ENCODE measurements around the gene TMEM121B.

The TMEM121B gene

GRCh38 chr22:17093081-17093480 is 28.1 kb downstream of the TMEM121B start:
- no peaks in the 10 kb centered on the region; the same call in 1 of the 2 replicates for H3K36me3 ChIP-seq
- no peaks in the 10 kb centered on the region for H3K9me3 ChIP-seq (ENCODE audit: severe bottlenecking)
- no peaks in the 10 kb centered on the region for H3K27me3 ChIP-seq (ENCODE audit: insufficient read depth, low read depth, severe bottlenecking)
- TF ChIP-seq CTCF (IDR thresholded peaks at IDR 0.05; ENCODE audit: low read depth, low read length) = no peak
- no peak overlapping the region for H3K27ac ChIP-seq
- DNase-seq = no peak
- no peak overlapping the region for H3K4me3 ChIP-seq (ENCODE audit: low read depth, low read length)

- TF ChIP-seq CTCF (IDR thresholded peaks at IDR 0.05; ENCODE audit: low read depth, low read length) = no peak
- DNase-seq = no peak
These were observed 29.3 kb downstream of the TMEM121B start for GRCh38 chr22:17091851-17092250.

GRCh38 chr22:17090550-17090949 is 30.6 kb downstream of the TMEM121B start:
- Histone ChIP-seq H3K9me3 (ENCODE audit: severe bottlenecking) (no peaks in the 10 kb centered on the region), H3K4me3 (ENCODE audit: low read depth, low read length) (no peak overlapping the region), H3K27ac (no peak overlapping the region), H3K36me3 (no peaks in the 10 kb centered on the region), H3K27me3 (ENCODE audit: insufficient read depth, low read depth, severe bottlenecking) (no peaks in the 10 kb centered on the region)
- no peak for DNase-seq
- TF ChIP-seq CTCF (IDR thresholded peaks at IDR 0.05; ENCODE audit: low read depth, low read length) = no peak

More at GRCh38 chr22:17091851-17092250, 29.3 kb downstream of the TMEM121B start:
- Histone ChIP-seq H3K27ac (no peak overlapping the region), H3K9me3 (ENCODE audit: severe bottlenecking) (no peaks in the 10 kb centered on the region), H3K4me3 (ENCODE audit: low read depth, low read length) (no peak overlapping the region), H3K36me3 (no peaks in the 10 kb centered on the region), H3K27me3 (ENCODE audit: insufficient read depth, low read depth, severe bottlenecking) (no peaks in the 10 kb centered on the region)

- TF ChIP-seq CTCF (IDR thresholded peaks at IDR 0.05; ENCODE audit: low read depth, low read length) = no peak
- Histone ChIP-seq H3K4me3 (ENCODE audit: low read depth, low read length) (no peak overlapping the region), H3K9me3 (ENCODE audit: severe bottlenecking) (no peaks in the 10 kb centered on the region), H3K27ac (no peak overlapping the region), H3K27me3 (ENCODE audit: insufficient read depth, low read depth, severe bottlenecking) (no peaks in the 10 kb centered on the region), H3K36me3 (no peaks in the 10 kb centered on the region; the same call in 1 of the 2 replicates)
- DNase-seq = no peak
These were observed 33.5 kb downstream of the TMEM121B start for GRCh38 chr22:17087498-17088131.

GRCh38 chr22:17086788-17087497 is 34.2 kb downstream of the TMEM121B start:
- no peak for TF ChIP-seq CTCF (IDR thresholded peaks at IDR 0.05; ENCODE audit: low read depth, low read length)
- Histone ChIP-seq H3K27ac (no peak overlapping the region), H3K9me3 (ENCODE audit: severe bottlenecking) (no peaks in the 10 kb centered on the region), H3K4me3 (ENCODE audit: low read depth, low read length) (no peak overlapping the region), H3K36me3 (no peaks in the 10 kb centered on the region; the same call in 1 of the 2 replicates), H3K27me3 (ENCODE audit: insufficient read depth, low read depth, severe bottlenecking) (no peaks in the 10 kb centered on the region)
- no peak for DNase-seq
